HUES6 (cell line): Measurements from ENCODE around the gene P2RY11.

Experiments
- H3K27ac ChIP-seq: 2 replicates; pipeline ENCODE4 v1.7.0; 2013; ENCODE audit warnings: low read depth, mild to moderate bottlenecking, low read length, inconsistent platforms
- H3K27me3 ChIP-seq: 2 replicates; pipeline ENCODE4 v1.6.1; 2013; ENCODE audit warnings: low read length; ENCODE audit not compliant: control insufficient read depth, insufficient read depth
- H3K36me3 ChIP-seq: 2 replicates; pipeline ENCODE4 v1.6.1; 2013; ENCODE audit warnings: low read length; ENCODE audit not compliant: control insufficient read depth, insufficient read depth
- H3K4me1 ChIP-seq: 2 replicates; pipeline ENCODE4 v1.6.1; 2013; ENCODE audit warnings: low read length; ENCODE audit not compliant: control insufficient read depth, insufficient read depth
- H3K4me3 ChIP-seq: 2 replicates; pipeline ENCODE4 v1.5.1; 2013; ENCODE audit warnings: low read depth, low read length
- H3K9ac ChIP-seq: one replicate; pipeline ENCODE4 v1.6.1; 2013; ENCODE audit warnings: mild to moderate bottlenecking, low read length
- H3K9me3 ChIP-seq: 2 replicates; pipeline ENCODE4 v1.6.1; 2013; ENCODE audit warnings: low read depth, low read length; ENCODE audit not compliant: control insufficient read depth, insufficient read depth

The P2RY11 gene

GRCh38 chr19:10144361-10144760, 32.9 kb downstream of the P2RY11 start:
- Histone ChIP-seq H3K4me3 (no peak overlapping the region), H3K36me3 (peaks cover 91% of the 10 kb centered on the region), H3K27me3 (no peaks in the 10 kb centered on the region), H3K27ac (no peak overlapping the region), H3K9ac (no peak overlapping the region), H3K4me1 (no peaks in the 10 kb centered on the region), H3K9me3 (no peaks in the 10 kb centered on the region)

- no peak overlapping the region for H3K27ac ChIP-seq
- no peaks in the 10 kb centered on the region for H3K9me3 ChIP-seq
- H3K36me3 ChIP-seq: peaks cover 91% of the 10 kb centered on the region
- H3K4me1 ChIP-seq: no peaks in the 10 kb centered on the region
- no peaks in the 10 kb centered on the region for H3K27me3 ChIP-seq
- H3K4me3 ChIP-seq: no peak overlapping the region
- H3K9ac ChIP-seq: no peak overlapping the region
These were observed 33.5 kb downstream of the P2RY11 start for GRCh38 chr19:10145031-10145430.

DNA sequence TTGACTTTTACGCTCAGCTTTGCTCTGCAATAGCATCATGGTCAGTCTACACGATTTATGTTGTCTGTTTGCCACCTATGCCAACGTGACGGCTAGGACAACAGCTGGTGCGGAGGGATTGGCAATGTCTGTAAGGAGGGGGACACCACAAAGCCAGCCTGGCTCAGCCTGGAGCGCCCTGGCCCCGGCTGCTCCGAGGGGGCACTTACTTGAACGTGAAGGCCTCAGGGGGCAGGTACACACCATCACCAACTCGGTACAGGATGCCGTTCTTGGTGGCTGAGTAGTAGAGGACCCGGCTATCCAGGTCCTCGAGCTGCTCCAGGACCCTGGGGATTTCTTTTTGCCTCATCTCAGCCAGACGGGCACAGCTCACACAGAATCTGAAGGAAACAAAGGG, 34.6 kb downstream of the P2RY11 start:
- Histone ChIP-seq H3K4me3 (no peak overlapping the region), H3K36me3 (peaks cover 91% of the 10 kb centered on the region), H3K9ac (no peak overlapping the region), H3K27ac (no peak overlapping the region), H3K9me3 (no peaks in the 10 kb centered on the region), H3K27me3 (no peaks in the 10 kb centered on the region), H3K4me1 (no peaks in the 10 kb centered on the region)

- Histone ChIP-seq H3K36me3 (peaks cover 91% of the 10 kb centered on the region), H3K4me3 (no peak overlapping the region), H3K27ac (no peak overlapping the region), H3K9me3 (no peaks in the 10 kb centered on the region), H3K9ac (no peak overlapping the region), H3K27me3 (no peaks in the 10 kb centered on the region), H3K4me1 (no peaks in the 10 kb centered on the region)
These were observed 37.9 kb downstream of the P2RY11 start for GRCh38 chr19:10149427-10149826.

GRCh38 chr19:10151521-10151920, 40.0 kb downstream of the P2RY11 start:
- no peak overlapping the region for H3K4me3 ChIP-seq
- H3K9me3 ChIP-seq: no peaks in the 10 kb centered on the region
- H3K9ac ChIP-seq: no peak overlapping the region
- H3K27ac ChIP-seq: no peak overlapping the region
- no peaks in the 10 kb centered on the region for H3K4me1 ChIP-seq
- peaks cover 91% of the 10 kb centered on the region for H3K36me3 ChIP-seq
- H3K27me3 ChIP-seq: no peaks in the 10 kb centered on the region

DNA sequence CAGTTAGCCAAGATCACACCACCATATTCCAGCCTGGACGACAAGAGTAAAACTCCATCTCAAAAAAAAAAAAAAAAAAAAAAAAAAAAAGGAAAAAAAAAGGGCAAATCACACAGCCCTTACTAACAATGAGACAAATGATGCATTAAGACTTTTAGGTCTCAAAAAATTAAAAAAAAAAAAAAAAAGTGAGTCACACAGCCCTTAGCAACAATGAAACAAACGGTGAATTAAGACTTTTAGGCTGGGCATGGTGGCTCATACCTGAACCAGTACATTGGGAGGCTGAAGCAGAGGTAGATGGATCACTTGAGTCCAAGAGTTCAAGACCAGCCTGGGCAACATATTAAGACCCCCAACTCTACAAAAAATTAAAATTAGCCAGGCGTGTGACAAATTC, 40.6 kb downstream of the P2RY11 start:
- Histone ChIP-seq H3K9ac (no peak overlapping the region), H3K9me3 (no peaks in the 10 kb centered on the region), H3K4me1 (no peaks in the 10 kb centered on the region), H3K27me3 (no peaks in the 10 kb centered on the region), H3K4me3 (no peak overlapping the region), H3K36me3 (peaks cover 91% of the 10 kb centered on the region), H3K27ac (no peak overlapping the region)

DNA sequence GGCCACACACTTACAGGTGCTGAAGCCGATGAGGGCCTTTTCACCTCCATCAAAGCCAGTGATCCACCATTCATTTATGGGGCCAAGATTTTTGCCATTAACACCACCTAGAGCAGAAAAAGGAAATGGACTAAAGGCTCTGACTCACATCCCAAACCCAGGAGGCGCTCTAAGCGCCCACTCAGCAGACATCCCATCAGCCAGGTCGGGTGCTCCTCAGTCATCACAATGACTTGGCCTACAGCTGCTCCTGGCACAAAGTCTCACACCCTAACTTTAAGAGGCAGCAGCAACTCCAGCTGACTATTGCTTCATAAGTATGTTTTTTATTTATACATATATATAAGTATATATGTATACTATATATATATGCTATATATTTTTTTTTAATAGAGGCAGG, 44.3 kb downstream of the P2RY11 start:
- peaks cover 99% of the 10 kb centered on the region for H3K36me3 ChIP-seq
- no peaks in the 10 kb centered on the region for H3K27me3 ChIP-seq
- H3K4me3 ChIP-seq: no peak overlapping the region
- H3K9ac ChIP-seq: no peak overlapping the region
- no peaks in the 10 kb centered on the region for H3K4me1 ChIP-seq
- no peaks in the 10 kb centered on the region for H3K9me3 ChIP-seq
- no peak overlapping the region for H3K27ac ChIP-seq

DNA sequence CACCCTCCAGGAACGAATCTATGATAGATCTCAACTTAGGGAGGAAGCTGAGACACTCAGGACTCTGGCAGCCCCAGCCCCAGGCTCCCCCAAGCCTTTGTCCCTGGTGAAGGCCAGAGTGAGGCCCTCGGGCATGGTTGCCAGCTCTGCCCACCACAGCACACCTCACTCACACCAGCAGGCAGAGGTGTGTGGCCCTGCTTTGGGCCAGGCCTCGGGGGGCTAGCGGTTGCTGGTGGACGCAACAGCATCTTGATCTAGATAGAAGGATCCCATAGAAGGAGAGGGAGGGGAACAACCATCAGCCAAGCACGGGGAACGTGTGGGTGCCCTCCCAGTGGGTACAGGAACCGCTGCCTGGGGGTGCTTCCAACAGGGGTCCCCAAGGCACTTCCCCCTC, 46.6 kb downstream of the P2RY11 start:
- peaks cover 97% of the 10 kb centered on the region for H3K36me3 ChIP-seq

DNA sequence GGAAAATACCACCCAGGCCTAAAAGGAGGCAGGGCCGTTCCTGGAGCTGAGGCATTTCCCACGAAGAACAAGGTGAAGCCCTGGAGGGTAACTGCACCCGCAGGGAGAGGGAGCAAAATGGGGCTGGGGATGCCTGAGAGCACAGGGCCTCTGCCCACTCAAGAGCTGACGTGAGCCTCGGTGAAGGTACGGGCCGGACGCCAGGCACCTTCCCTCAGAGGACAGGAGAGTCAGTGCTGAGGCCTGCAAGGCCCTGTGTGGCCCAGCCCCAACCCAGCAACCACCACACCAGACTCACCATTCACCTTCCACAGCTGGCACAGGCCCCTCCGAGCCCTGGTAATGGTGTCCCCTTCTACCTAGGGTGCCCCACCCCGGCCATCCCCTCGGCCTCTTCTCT, 47.0 kb downstream of the P2RY11 start:
- Histone ChIP-seq H3K9ac (no peak overlapping the region), H3K27ac (no peak overlapping the region), H3K4me1 (no peaks in the 10 kb centered on the region), H3K36me3 (peaks cover 99% of the 10 kb centered on the region), H3K27me3 (no peaks in the 10 kb centered on the region), H3K4me3 (no peak overlapping the region), H3K9me3 (no peaks in the 10 kb centered on the region)

More for the DNA sequence above, 46.6 kb downstream of the P2RY11 start:
- no peaks in the 10 kb centered on the region for H3K27me3 ChIP-seq
- no peak overlapping the region for H3K9ac ChIP-seq
- no peaks in the 10 kb centered on the region for H3K4me1 ChIP-seq
- H3K27ac ChIP-seq: no peak overlapping the region
- H3K4me3 ChIP-seq: no peak overlapping the region
- H3K9me3 ChIP-seq: no peaks in the 10 kb centered on the region

- Histone ChIP-seq H3K9me3 (no peaks in the 10 kb centered on the region), H3K36me3 (peaks cover 97% of the 10 kb centered on the region), H3K27me3 (no peaks in the 10 kb centered on the region), H3K9ac (no peak overlapping the region), H3K4me1 (no peaks in the 10 kb centered on the region), H3K27ac (no peak overlapping the region), H3K4me3 (no peak overlapping the region)
These were observed 48.1 kb downstream of the P2RY11 start for GRCh38 chr19:10159610-10160009.

- Histone ChIP-seq H3K4me3 (no peak overlapping the region), H3K9ac (no peak overlapping the region), H3K27me3 (no peaks in the 10 kb centered on the region), H3K36me3 (peaks cover 95% of the 10 kb centered on the region), H3K4me1 (no peaks in the 10 kb centered on the region), H3K27ac (no peak overlapping the region), H3K9me3 (no peaks in the 10 kb centered on the region)
These were observed 52.0 kb downstream of the P2RY11 start for GRCh38 chr19:10163536-10163935.
